Measurements from ENCODE around the gene MRPL45. TPM values are rescaled to one million over a fixed set of nuclear protein-coding genes. Genes with fewer than 3 reads are reported as not detected.

MRPL45 gene
- total and polyA plus RNA-seq, 2 of the 13 experiments (the other 11 are each of a cell fraction or from before 2014, with no cell fraction given), result 89.5 to 157 TPM

GRCh38 chr17:38351412-38352222 is 54.6 kb downstream of the MRPL45 start, which contains the start of gene SOCS7 (continued):
- peak; percentile 89 for TF ChIP-seq GABPA (IDR thresholded peaks at IDR 0.05; ENCODE audit: low read depth, low read length)
- peak; percentile 90 for TF ChIP-seq GABPA (CRISPR knock-in tag; IDR thresholded peaks at IDR 0.05; ENCODE audit: low read depth)
- TF ChIP-seq FOXK2 (IDR thresholded peaks at IDR 0.05), result no peak
- no peak for TF ChIP-seq ZNF20 (CRISPR knock-in tag; IDR thresholded peaks at IDR 0.05)
- TF ChIP-seq PAX8 (CRISPR knock-in tag; IDR thresholded peaks at IDR 0.05; ENCODE audit: borderline replicate concordance), result 0 out of 2 replicates have a peak, but pooled peaks have one; percentile 87
- no peak for TF ChIP-seq ZNF552 (CRISPR knock-in tag; IDR thresholded peaks at IDR 0.05; ENCODE audit: borderline replicate concordance)
- peak; percentile 85; the same call in 1 of the 2 replicates for TF ChIP-seq AKNA (CRISPR knock-in tag; IDR thresholded peaks at IDR 0.05; ENCODE audit: borderline replicate concordance)
- TF ChIP-seq ZKSCAN5 (CRISPR knock-in tag; IDR thresholded peaks at IDR 0.05), result 0 out of 2 replicates have a peak, but pooled peaks have one; percentile 50
- TF ChIP-seq MTF1 (CRISPR knock-in tag; IDR thresholded peaks at IDR 0.05), result no peak
- TF ChIP-seq ZNF121 (CRISPR knock-in tag; IDR thresholded peaks at IDR 0.05), result 0 out of 2 replicates have a peak, but pooled peaks have one; percentile 34
- peak; percentile 7 for TF ChIP-seq TBL1XR1 (IDR thresholded peaks at IDR 0.05; ENCODE audit: borderline replicate concordance, low read length, partially characterized antibody)
- TF ChIP-seq CBX5 (CRISPR knock-in tag; IDR thresholded peaks at IDR 0.05; ENCODE audit: borderline replicate concordance), result peak; percentile 94; the same call in 1 of the 2 replicates
- TF ChIP-seq HNF1B (CRISPR knock-in tag; IDR thresholded peaks at IDR 0.05), result peak; percentile 75; the same call in 1 of the 2 replicates
- TF ChIP-seq ATRX (CRISPR knock-in tag; IDR thresholded peaks at IDR 0.05; ENCODE audit: borderline replicate concordance), result no peak; the same call in 1 of the 2 replicates
- TF ChIP-seq ZNF326 (CRISPR knock-in tag; IDR thresholded peaks at IDR 0.05; ENCODE audit: borderline replicate concordance), result no peak
- TF ChIP-seq CREM (IDR thresholded peaks at IDR 0.05), result peak; percentile 78
- TF ChIP-seq CREM (CRISPR knock-in tag; IDR thresholded peaks at IDR 0.05), result peak; percentile 38; the same call in 1 of the 2 replicates
- no peak for TF ChIP-seq ZBTB34 (CRISPR knock-in tag; IDR thresholded peaks at IDR 0.05)
- no peak for TF ChIP-seq FLYWCH1 (CRISPR knock-in tag; IDR thresholded peaks at IDR 0.05)
- peak; percentile 92 for TF ChIP-seq ZBTB38 (CRISPR knock-in tag; IDR thresholded peaks at IDR 0.05)
- TF ChIP-seq FOXJ3 (CRISPR knock-in tag; IDR thresholded peaks at IDR 0.05; ENCODE audit: borderline replicate concordance), result peak; percentile 57; the same call in 1 of the 2 replicates
- peak; percentile 82; the same call in 1 of the 2 replicates for TF ChIP-seq RNF2 (conservative IDR thresholded peaks at IDR 0.05; ENCODE audit: low read depth)
- TF ChIP-seq NAIF1 (CRISPR knock-in tag; IDR thresholded peaks at IDR 0.05; ENCODE audit: borderline replicate concordance), result no peak
